Stimulated activated memory B cell treated with anti-CD40 and anti-IgM and Interleukin-4, amounts not matched to agents 10 μg/mL and 1 μg/mL and 100 μg/mL, for 72 hours (primary cell): ENCODE measurements around the gene HYDIN.
"Not testable (repeated sequence)": the region's sequence is repeated elsewhere in the genome, so short reads cannot be mapped to it uniquely, and the experiment has no call there.

ENCODE experiments used
- ATAC-seq: fragments of 150-1000 bp; cut with Tn5 transposase; 2 replicates; pipeline ENCODE4 v1.10.0; 2021
- H3K27ac Mint-ChIP-seq: one replicate; pipeline ENCODE4 v1.8.0; 2022; ENCODE audit warnings: mild to moderate bottlenecking, mixed read lengths
- H3K27me3 Mint-ChIP-seq: one replicate; pipeline ENCODE4 v1.8.0; 2022; ENCODE audit warnings: mixed read lengths
- H3K36me3 Mint-ChIP-seq: one replicate; pipeline ENCODE4 v1.8.0; 2022; ENCODE audit warnings: mixed read lengths
- H3K4me1 Mint-ChIP-seq: one replicate; pipeline ENCODE4 v1.8.0; 2022; ENCODE audit warnings: mixed read lengths
- H3K4me3 Mint-ChIP-seq: one replicate; pipeline ENCODE4 v1.8.0; 2022; ENCODE audit warnings: mild to moderate bottlenecking, moderate library complexity, mixed read lengths
- H3K9me3 Mint-ChIP-seq: one replicate; pipeline ENCODE4 v1.8.0; 2022; ENCODE audit warnings: mixed read lengths

HYDIN gene

GRCh38 chr16:70933746-70934145, 296.8 kb downstream of the HYDIN start:
- H3K27ac Mint-ChIP-seq, H3K9me3 Mint-ChIP-seq, H3K4me1 Mint-ChIP-seq, H3K27me3 Mint-ChIP-seq, ATAC-seq, H3K4me3 Mint-ChIP-seq, H3K36me3 Mint-ChIP-seq: not testable (repeated sequence)

- ATAC-seq, H3K36me3 Mint-ChIP-seq, H3K4me1 Mint-ChIP-seq, H3K27me3 Mint-ChIP-seq, H3K4me3 Mint-ChIP-seq, H3K9me3 Mint-ChIP-seq, H3K27ac Mint-ChIP-seq: not testable (repeated sequence)
Observed at GRCh38 chr16:70930757-70931156, 299.8 kb downstream of the HYDIN start.

DNA sequence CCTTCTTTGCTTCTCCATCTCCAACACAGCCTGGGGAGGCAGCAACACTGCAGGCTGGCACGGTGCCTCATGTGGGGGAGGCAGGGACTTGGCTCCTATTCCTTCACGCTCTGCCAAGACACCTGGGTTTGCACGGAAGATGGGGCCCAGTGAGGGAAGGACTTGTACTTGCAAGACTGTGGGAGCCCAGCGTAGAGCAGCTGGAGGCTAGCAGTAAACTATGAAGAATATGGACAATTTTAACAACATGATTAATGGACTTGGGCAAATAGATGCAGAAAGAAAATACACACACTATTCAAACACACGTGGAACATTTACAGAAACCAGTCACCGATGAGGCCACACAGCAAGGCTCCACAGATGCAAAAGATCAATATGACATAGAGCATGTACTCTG, 308.4 kb downstream of the HYDIN start:
- H3K36me3 Mint-ChIP-seq, ATAC-seq, H3K4me3 Mint-ChIP-seq: not testable (repeated sequence)

DNA sequence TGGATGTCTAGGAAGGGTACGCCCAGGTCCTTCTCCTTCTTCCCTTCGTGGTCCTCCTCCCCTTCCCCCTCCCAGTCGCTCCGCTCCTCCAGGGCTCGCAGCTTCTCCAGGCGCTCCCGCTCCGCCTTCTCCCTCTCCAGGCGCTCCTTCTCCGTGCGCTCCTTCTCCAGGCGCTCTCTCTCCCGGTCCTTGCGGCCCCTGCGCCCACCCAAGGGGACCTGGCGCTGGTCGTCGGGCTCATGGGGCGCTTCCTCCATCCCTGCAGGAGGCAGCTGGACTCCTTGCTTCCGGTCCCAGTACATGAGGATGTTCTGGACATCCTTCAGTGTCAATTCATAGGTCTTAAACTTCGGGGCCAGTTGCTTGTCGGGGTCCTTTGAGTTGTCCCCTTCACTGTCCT, 309.9 kb downstream of the HYDIN start:
- H3K27me3 Mint-ChIP-seq = peaks cover 17% of the 10 kb centered on the region
- H3K9me3 Mint-ChIP-seq, H3K36me3 Mint-ChIP-seq, ATAC-seq, H3K4me1 Mint-ChIP-seq, H3K4me3 Mint-ChIP-seq, H3K27ac Mint-ChIP-seq: not testable (repeated sequence)

More for the DNA sequence above, 308.4 kb downstream of the HYDIN start:
- peaks cover 17% of the 10 kb centered on the region for H3K27me3 Mint-ChIP-seq
- not testable (repeated sequence) for H3K27ac Mint-ChIP-seq, H3K9me3 Mint-ChIP-seq, H3K4me1 Mint-ChIP-seq

GRCh38 chr16:70888208-70888607, 342.3 kb downstream of the HYDIN start:
- H3K27ac Mint-ChIP-seq, H3K4me1 Mint-ChIP-seq, H3K36me3 Mint-ChIP-seq, H3K9me3 Mint-ChIP-seq, H3K27me3 Mint-ChIP-seq, H3K4me3 Mint-ChIP-seq, ATAC-seq: not testable (repeated sequence)

- H3K9me3 Mint-ChIP-seq, H3K27me3 Mint-ChIP-seq, ATAC-seq, H3K36me3 Mint-ChIP-seq, H3K27ac Mint-ChIP-seq, H3K4me3 Mint-ChIP-seq, H3K4me1 Mint-ChIP-seq: not testable (repeated sequence)
Observed at GRCh38 chr16:70884652-70885051, 345.9 kb downstream of the HYDIN start.

DNA sequence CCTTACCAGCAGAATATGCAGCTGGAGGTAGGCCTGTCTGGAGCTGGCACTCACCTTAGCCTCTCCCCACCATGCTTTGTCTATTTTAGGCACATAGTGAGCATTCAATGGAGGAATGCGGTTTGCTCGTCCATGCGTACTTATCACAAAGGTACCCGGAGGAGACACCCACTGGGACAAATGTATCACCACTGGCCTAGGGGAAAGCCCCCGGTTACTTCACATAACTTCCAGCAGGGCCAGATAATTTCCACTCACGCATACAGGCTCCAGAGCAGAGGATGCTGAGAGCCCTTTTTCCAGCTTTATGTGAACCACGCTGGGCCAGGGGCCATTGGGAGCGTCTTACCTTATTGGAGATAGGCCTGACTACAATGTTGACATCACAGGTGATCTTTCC, 348.2 kb downstream of the HYDIN start:
- ATAC-seq, H3K4me3 Mint-ChIP-seq, H3K27ac Mint-ChIP-seq, H3K9me3 Mint-ChIP-seq, H3K36me3 Mint-ChIP-seq, H3K27me3 Mint-ChIP-seq, H3K4me1 Mint-ChIP-seq: not testable (repeated sequence)

DNA sequence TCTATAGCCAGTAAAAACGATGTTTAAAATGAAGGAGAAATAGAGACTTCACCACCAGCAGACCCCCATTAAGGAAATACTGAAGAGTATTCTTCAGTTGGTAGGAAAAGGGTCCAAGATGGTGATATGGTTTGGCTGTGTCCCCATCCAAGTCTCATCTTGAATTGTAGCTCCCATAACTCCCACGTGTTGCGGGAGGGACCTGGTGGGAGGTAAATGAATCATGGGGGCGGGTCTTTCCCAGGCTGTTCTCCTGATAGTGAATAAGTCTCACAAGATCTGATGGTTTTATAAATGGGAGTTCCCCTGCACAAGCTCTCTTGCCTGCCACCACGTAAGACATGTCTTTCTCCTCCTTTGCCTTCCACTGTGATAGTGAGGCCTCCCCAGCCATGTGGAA, 352.6 kb downstream of the HYDIN start:
- H3K9me3 Mint-ChIP-seq, H3K36me3 Mint-ChIP-seq, H3K27me3 Mint-ChIP-seq, H3K27ac Mint-ChIP-seq, ATAC-seq, H3K4me3 Mint-ChIP-seq, H3K4me1 Mint-ChIP-seq: not testable (repeated sequence)

DNA sequence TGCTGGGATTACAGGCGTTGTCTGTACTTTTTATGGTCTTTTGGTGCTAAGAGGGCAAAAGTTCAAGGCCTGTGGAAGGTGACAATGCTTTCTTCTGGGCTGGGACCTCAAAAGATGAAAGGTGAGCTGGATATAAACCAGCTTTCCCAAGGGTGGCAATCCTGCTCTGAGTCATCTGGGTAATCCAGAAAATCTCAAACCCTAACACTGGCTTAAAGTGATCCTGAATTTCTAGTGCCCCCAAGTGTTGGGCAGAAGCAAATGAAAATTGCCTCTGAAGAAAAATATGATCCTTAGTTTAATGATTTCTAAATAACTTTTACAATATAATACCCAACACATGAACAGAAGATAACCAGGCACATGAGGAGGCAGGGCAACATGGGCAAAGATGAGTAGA, 354.1 kb downstream of the HYDIN start:
- not testable (repeated sequence) for H3K4me3 Mint-ChIP-seq

GRCh38 chr16:70864698-70865097, 365.8 kb downstream of the HYDIN start:
- not testable (repeated sequence) for H3K9me3 Mint-ChIP-seq, H3K4me1 Mint-ChIP-seq, H3K27me3 Mint-ChIP-seq, H3K4me3 Mint-ChIP-seq, ATAC-seq, H3K36me3 Mint-ChIP-seq, H3K27ac Mint-ChIP-seq

More for the DNA sequence above, 354.1 kb downstream of the HYDIN start:
- not testable (repeated sequence) for H3K9me3 Mint-ChIP-seq, H3K36me3 Mint-ChIP-seq, H3K27ac Mint-ChIP-seq, ATAC-seq, H3K4me1 Mint-ChIP-seq, H3K27me3 Mint-ChIP-seq

DNA sequence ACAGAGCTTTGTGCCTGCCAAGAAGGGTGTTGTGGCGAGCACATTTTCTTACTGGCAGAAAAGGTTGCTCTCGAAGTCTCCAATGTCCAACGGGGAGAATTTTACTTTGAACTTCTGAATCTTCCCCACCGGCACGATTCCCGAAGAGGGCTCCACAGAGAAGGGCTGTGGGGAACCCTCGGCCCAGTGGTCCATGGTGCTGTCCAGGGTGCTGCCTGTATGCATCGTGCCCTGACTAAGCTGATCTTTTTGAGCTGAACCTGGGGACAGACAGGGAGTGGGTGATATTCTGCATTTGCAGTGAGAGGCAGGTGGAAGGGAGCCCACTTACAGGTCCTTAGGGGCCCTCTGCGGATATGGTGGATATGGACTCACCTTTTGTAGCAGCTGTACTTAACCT, 368.5 kb downstream of the HYDIN start:
- H3K4me1 Mint-ChIP-seq, H3K4me3 Mint-ChIP-seq, H3K27me3 Mint-ChIP-seq, ATAC-seq, H3K9me3 Mint-ChIP-seq, H3K36me3 Mint-ChIP-seq, H3K27ac Mint-ChIP-seq: not testable (repeated sequence)

GRCh38 chr16:70851299-70851698, 379.2 kb downstream of the HYDIN start:
- H3K9me3 Mint-ChIP-seq, H3K36me3 Mint-ChIP-seq, H3K27me3 Mint-ChIP-seq, ATAC-seq, H3K4me1 Mint-ChIP-seq, H3K27ac Mint-ChIP-seq, H3K4me3 Mint-ChIP-seq: not testable (repeated sequence)

- H3K9me3 Mint-ChIP-seq, H3K4me1 Mint-ChIP-seq, H3K27ac Mint-ChIP-seq, H3K36me3 Mint-ChIP-seq, ATAC-seq, H3K4me3 Mint-ChIP-seq, H3K27me3 Mint-ChIP-seq: not testable (repeated sequence)
Observed at GRCh38 chr16:70823498-70824118, 406.9 kb downstream of the HYDIN start.

- not testable (repeated sequence) for H3K27me3 Mint-ChIP-seq, ATAC-seq, H3K27ac Mint-ChIP-seq, H3K36me3 Mint-ChIP-seq, H3K4me3 Mint-ChIP-seq, H3K4me1 Mint-ChIP-seq, H3K9me3 Mint-ChIP-seq
Observed at GRCh38 chr16:70822734-70823133, 407.8 kb downstream of the HYDIN start.

DNA sequence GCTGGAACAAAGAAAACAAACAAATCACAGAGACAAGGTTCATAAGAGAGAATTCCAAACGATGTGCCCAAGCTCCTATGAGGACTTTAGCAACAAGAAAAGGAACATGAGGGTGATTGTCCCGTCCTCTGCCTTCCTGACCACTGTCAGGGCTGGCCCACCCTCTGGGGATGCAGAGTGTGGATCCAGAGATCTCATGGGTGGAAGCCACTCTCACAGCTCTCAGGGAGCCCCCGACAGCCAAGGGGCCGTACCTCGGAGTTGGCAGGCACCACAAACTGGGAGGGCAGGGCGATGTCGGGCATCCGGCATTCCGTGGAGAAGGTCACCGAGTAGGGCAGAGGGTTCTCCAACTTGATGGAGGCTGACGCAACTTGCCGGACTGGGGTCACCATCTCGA, 412.4 kb downstream of the HYDIN start:
- H3K27me3 Mint-ChIP-seq, ATAC-seq, H3K36me3 Mint-ChIP-seq, H3K4me3 Mint-ChIP-seq, H3K27ac Mint-ChIP-seq, H3K9me3 Mint-ChIP-seq, H3K4me1 Mint-ChIP-seq: not testable (repeated sequence)

GRCh38 chr16:70809392-70810060, 421.0 kb downstream of the HYDIN start:
- no peaks in the 10 kb centered on the region for H3K36me3 Mint-ChIP-seq
- H3K9me3 Mint-ChIP-seq = no peaks in the 10 kb centered on the region
- H3K4me1 Mint-ChIP-seq = no peaks in the 10 kb centered on the region
- no peak overlapping the region for H3K27ac Mint-ChIP-seq
- ATAC-seq = peak; percentile 10
- no peak overlapping the region for H3K4me3 Mint-ChIP-seq
- peaks cover 29% of the 10 kb centered on the region for H3K27me3 Mint-ChIP-seq
